ENCODE measurements around the gene PSMD7. TPM values are rescaled to one million over a fixed set of nuclear protein-coding genes. Genes with fewer than 3 reads are reported as not detected.

PSMD7 gene
- total RNA-seq (2016; rRNA removed; fragmentation: Illumina TruSeq; extraction: Trizol), result 224 and 322 TPM in 2 replicates
- 39.2 and 39.5 TPM in 2 replicates for total RNA-seq (2016; cell fraction: cytosol; rRNA removed; fragmentation: Illumina TruSeq; extraction: Trizol; ENCODE audit: low read depth)
- 228 and 320 TPM in 2 replicates for total RNA-seq (2016; cell fraction: insoluble cytoplasmic fraction; rRNA removed; fragmentation: Illumina TruSeq; extraction: Trizol)
- total RNA-seq (2016; cell fraction: membrane; rRNA removed; fragmentation: Illumina TruSeq; extraction: Trizol), result 67.0 and 70.1 TPM in 2 replicates
- 118 and 124 TPM in 2 replicates for total RNA-seq (2016; cell fraction: nucleus; rRNA removed; fragmentation: Illumina TruSeq; extraction: Trizol)
- 104 and 105 TPM in 2 replicates for polyA plus RNA-seq (2011; rRNA removed)
- polyA plus RNA-seq (2011; cell fraction: cytosol; rRNA removed), result 82.0 and 102 TPM in 2 replicates
- polyA plus RNA-seq (2011; cell fraction: nucleus; rRNA removed), result 52.0 and 54.1 TPM in 2 replicates
- polyA plus RNA-seq (2012), result 127 and 139 TPM in 2 replicates
- 33.0 and 33.5 TPM in 2 replicates for polyA plus RNA-seq (2016; cell fraction: cytosol; fragmentation: Illumina TruSeq; extraction: Trizol; ENCODE audit: low read depth)
- 334 and 339 TPM in 2 replicates for polyA plus RNA-seq (2016; cell fraction: insoluble cytoplasmic fraction; fragmentation: Illumina TruSeq; extraction: Trizol; ENCODE audit: low read depth)
- polyA plus RNA-seq (2016; cell fraction: membrane; fragmentation: Illumina TruSeq; extraction: Trizol; ENCODE audit: low read depth), result 42.4 and 43.9 TPM in 2 replicates
- polyA plus RNA-seq (2016; cell fraction: nucleus; fragmentation: Illumina TruSeq; extraction: Trizol; ENCODE audit: insufficient read depth, low read depth), result 161 and 163 TPM in 2 replicates
- polyA minus RNA-seq (2011; rRNA and poly(A)+ RNA removed; ENCODE audit: low replicate concordance), result 83.5 and 125 TPM in 2 replicates
- 53.7 and 59.7 TPM in 2 replicates for polyA minus RNA-seq (2011; cell fraction: cytosol; rRNA and poly(A)+ RNA removed)
- polyA minus RNA-seq (2011; cell fraction: nucleus; rRNA and poly(A)+ RNA removed), result 85.5 and 88.6 TPM in 2 replicates
- Bru-seq, nascent RNA, result percentile 98 among the genes with signal in this experiment
- BruChase-seq, experiment 1, labeled RNA remaining after a 6-hour chase, result percentile 97 among the genes with signal in this experiment
- percentile 96 among the genes with signal in this experiment for BruChase-seq, experiment 2, labeled RNA remaining after a 2-hour chase
- long read RNA-seq, experiment 1, transcript PSMD7-201 (7 exons, 1,670 nt), result major isoform, 363 of 382 reads
- long read RNA-seq, experiment 1, partial matches to known transcripts, result 7 of 382 reads
- long read RNA-seq, experiment 1, other reads (novel, unspliced or antisense), result 9 of 382 reads
- long read RNA-seq, experiment 2, transcript PSMD7-201 (7 exons, 1,670 nt), result major isoform, 392 of 484 reads
- long read RNA-seq, experiment 2, partial matches to known transcripts, result 18 of 484 reads
- long read RNA-seq, experiment 2, other reads (novel, unspliced or antisense), result 67 of 484 reads

DNA sequence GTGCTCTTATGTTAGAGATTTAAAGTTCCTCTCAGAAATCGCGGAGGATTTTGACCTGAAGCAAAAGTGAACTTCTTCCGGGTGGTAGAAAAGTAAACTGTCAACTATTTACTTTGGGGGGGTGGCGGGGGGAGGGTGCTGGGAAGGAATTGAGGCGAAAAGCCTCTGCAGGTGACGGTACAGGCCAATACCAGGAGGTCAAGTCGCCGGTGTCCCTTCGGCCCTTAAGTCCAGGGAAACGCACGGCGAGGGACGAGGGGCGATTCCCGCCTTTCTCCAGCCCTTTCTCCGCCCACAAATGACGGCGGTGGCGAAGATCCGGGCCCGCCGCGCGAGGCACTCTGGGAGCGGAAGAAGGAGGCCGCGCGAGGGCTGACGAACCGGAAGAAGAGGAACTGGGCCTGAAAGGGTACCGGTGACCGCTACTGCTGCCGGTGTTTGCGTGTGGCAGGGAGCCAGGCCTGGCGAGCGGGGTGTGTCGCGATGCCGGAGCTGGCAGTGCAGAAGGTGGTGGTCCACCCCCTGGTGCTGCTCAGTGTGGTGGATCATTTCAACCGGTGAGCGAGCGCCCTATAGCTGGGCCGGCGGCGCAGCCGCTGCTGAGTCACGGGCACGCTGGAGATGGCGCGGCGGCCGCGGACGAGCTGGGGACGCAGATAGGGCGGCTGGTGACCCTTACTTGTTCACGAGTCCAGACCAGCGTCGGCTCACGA lies at the start of gene PSMD7:
PSMD7 (plus strand) TSS at position 383 of the 713 bp plus-strand sequence; CDS start at position 484, 101 bp downstream.
- H3K27ac ChIP-seq (ENCODE audit: extremely low read length, insufficient read depth, low read length), result peak within 1 kb of the TSS; percentile 84
- 0% methylated on average over 20 of the region's 60 CpGs for WGBS (ENCODE audit: low lambda C conversion rate)
- peak within 1 kb of the TSS; percentile 82 to 99 (median 95) for H3K4me3 ChIP-seq (replicated peaks in 1 of 3; ENCODE audit: insufficient read depth in 1 of 3, low read depth in 2 of 3, low read length in 3 of 3)
- H3K79me2 ChIP-seq (ENCODE audit: insufficient read depth, low read length), result peaks cover 34% of the 10 kb centered on the region
- peaks cover 7% of the 10 kb centered on the region; the same call in 1 of the 2 replicates for H3K9me3 ChIP-seq (ENCODE audit: low read length)
- peaks cover 52% of the 10 kb centered on the region for H3K4me1 ChIP-seq (ENCODE audit: insufficient read depth, low read length)
- ATAC-seq, result peak; percentile 98
- peak; percentile 92 for DNase-seq (ENCODE audit: low spot score)
- peak within 1 kb of the TSS; percentile 99 for H3K9ac ChIP-seq (ENCODE audit: insufficient read depth, low read depth, low read length)
- ChIA-PET POLR2A (interaction anchor here (0.7 to 2.2 kb wide), 5 partner anchors 9 to 310 kb away, joined by 3 to 11 read pairs (median 4); partner anchors contain the start of gene GLG1), CTCF (ENCODE audit: low intra/inter-chr PET ratio, low total read pairs) (no interaction called here)
- peak within 1 kb of the TSS; percentile 90 for H2AFZ ChIP-seq (ENCODE audit: low read length)
- intact Hi-C loops (cut with micrococcal nuclease; ENCODE audit: unreplicated experiment) (no loop called here), in situ Hi-C loops (cut with HindIII; ENCODE audit: extremely low pct_ligation_motif_present, low pct_unique_long_range_greater_than_20kb) (no loop called here)
- peaks cover 3 to 34% of the 10 kb centered on the region in 2 experiments for H3K36me3 ChIP-seq (replicated peaks in 1 of 2; ENCODE audit: control insufficient read depth in 1 of 2, insufficient read depth in 2 of 2, low read length in 2 of 2)
- BruUV-seq (replicated peaks), result no TSS peak
- no peaks in the 10 kb centered on the region; a peak in 1 of 5 replicates for H3K27me3 ChIP-seq (ENCODE audit: control insufficient read depth in 1 of 2, insufficient read depth in 2 of 2, low read length in 2 of 2)
- H4K20me1 ChIP-seq (ENCODE audit: insufficient read depth, low read length), result no peaks in the 10 kb centered on the region
- FAIRE-seq, result peak; percentile 67
- H3K4me2 ChIP-seq (ENCODE audit: low read depth, low read length), result peak within 1 kb of the TSS; percentile 96
- TF ChIP-seq ZNF567 (CRISPR knock-in tag; IDR thresholded peaks at IDR 0.05; ENCODE audit: borderline replicate concordance) (peak; percentile 87), BORCS8-MEF2B (CRISPR knock-in tag; IDR thresholded peaks at IDR 0.05) (peak; percentile 98), EZH2 (conservative IDR thresholded peaks at IDR 0.05; ENCODE audit: low read depth, low read length) (no peak), SP4 (CRISPR knock-in tag; IDR thresholded peaks at IDR 0.05) (peak; percentile 89)
- TF ChIP-seq, protein P1, sequence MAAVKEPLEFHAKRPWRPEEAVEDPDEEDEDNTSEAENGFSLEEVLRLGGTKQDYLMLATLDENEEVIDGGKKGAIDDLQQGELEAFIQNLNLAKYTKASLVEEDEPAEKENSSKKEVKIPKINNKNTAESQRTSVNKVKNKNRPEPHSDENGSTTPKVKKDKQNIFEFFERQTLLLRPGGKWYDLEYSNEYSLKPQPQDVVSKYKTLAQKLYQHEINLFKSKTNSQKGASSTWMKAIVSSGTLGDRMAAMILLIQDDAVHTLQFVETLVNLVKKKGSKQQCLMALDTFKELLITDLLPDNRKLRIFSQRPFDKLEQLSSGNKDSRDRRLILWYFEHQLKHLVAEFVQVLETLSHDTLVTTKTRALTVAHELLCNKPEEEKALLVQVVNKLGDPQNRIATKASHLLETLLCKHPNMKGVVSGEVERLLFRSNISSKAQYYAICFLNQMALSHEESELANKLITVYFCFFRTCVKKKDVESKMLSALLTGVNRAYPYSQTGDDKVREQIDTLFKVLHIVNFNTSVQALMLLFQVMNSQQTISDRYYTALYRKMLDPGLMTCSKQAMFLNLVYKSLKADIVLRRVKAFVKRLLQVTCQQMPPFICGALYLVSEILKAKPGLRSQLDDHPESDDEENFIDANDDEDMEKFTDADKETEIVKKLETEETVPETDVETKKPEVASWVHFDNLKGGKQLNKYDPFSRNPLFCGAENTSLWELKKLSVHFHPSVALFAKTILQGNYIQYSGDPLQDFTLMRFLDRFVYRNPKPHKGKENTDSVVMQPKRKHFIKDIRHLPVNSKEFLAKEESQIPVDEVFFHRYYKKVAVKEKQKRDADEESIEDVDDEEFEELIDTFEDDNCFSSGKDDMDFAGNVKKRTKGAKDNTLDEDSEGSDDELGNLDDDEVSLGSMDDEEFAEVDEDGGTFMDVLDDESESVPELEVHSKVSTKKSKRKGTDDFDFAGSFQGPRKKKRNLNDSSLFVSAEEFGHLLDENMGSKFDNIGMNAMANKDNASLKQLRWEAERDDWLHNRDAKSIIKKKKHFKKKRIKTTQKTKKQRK (IDR thresholded peaks at IDR 0.05; ENCODE audit: low read length), result no peak
- TF ChIP-seq, protein P2, sequence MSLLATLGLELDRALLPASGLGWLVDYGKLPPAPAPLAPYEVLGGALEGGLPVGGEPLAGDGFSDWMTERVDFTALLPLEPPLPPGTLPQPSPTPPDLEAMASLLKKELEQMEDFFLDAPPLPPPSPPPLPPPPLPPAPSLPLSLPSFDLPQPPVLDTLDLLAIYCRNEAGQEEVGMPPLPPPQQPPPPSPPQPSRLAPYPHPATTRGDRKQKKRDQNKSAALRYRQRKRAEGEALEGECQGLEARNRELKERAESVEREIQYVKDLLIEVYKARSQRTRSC (CRISPR knock-in tag; IDR thresholded peaks at IDR 0.05; ENCODE audit: low read depth), result peak; percentile 70
- TF ChIP-seq, protein P3, sequence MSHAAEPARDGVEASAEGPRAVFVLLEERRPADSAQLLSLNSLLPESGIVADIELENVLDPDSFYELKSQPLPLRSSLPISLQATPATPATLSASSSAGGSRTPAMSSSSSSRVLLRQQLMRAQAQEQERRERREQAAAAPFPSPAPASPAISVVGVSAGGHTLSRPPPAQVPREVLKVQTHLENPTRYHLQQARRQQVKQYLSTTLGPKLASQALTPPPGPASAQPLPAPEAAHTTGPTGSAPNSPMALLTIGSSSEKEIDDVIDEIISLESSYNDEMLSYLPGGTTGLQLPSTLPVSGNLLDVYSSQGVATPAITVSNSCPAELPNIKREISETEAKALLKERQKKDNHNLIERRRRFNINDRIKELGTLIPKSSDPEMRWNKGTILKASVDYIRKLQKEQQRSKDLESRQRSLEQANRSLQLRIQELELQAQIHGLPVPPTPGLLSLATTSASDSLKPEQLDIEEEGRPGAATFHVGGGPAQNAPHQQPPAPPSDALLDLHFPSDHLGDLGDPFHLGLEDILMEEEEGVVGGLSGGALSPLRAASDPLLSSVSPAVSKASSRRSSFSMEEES (CRISPR knock-in tag; IDR thresholded peaks at IDR 0.05), result peak; percentile 80

All from HepG2 (cell line).